ENCODE data around the gene RAB26. TPM values are rescaled to one million over a fixed set of nuclear protein-coding genes. Genes with fewer than 3 reads are reported as not detected.
"Not testable (repeated sequence)": the region's sequence is repeated elsewhere in the genome, so short reads cannot be mapped to it uniquely, and the experiment has no call there.

Gene RAB26
- total and polyA plus RNA-seq, 2 experiments from 2014 or later: 6.5 to 12.1 TPM

GRCh38 chr16:2129890-2130447, 18.5 kb upstream of the RAB26 start:
- not testable (repeated sequence) for H3K4me1 ChIP-seq (ENCODE audit: low read depth); H3K36me3 ChIP-seq; H3K27me3 ChIP-seq; DNase-seq (ENCODE audit: low read depth in 1 of 2, low spot score in 1 of 2); H3K9me3 ChIP-seq (ENCODE audit: low read depth); H3K4me3 ChIP-seq; H3K27ac ChIP-seq

DNA sequence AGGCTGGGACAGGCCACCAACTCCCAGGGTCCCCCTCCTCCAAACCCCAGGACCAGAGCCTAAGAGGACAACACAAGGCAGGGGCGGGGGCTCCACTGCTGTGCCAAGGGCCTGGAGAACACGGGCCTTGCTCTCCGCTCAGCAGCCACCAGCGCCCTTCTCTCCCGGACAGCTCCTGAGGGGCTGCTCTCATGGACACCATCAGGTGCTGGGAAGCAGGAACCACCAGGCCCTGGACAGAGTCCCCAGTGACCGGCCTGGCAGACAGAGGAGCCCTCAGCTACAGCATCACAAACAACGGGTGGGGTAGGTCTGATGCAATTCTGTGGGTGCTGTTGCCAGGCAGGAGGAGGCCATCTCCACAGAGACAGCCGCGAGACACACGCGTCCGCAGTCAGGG, 14.6 kb upstream of the RAB26 start:
- not testable (repeated sequence) for H3K4me1 ChIP-seq (ENCODE audit: low read depth); H3K27ac ChIP-seq; H3K36me3 ChIP-seq; H3K9me3 ChIP-seq (ENCODE audit: low read depth); DNase-seq (ENCODE audit: low read depth in 1 of 2, low spot score in 1 of 2); H3K27me3 ChIP-seq; H3K4me3 ChIP-seq

DNA sequence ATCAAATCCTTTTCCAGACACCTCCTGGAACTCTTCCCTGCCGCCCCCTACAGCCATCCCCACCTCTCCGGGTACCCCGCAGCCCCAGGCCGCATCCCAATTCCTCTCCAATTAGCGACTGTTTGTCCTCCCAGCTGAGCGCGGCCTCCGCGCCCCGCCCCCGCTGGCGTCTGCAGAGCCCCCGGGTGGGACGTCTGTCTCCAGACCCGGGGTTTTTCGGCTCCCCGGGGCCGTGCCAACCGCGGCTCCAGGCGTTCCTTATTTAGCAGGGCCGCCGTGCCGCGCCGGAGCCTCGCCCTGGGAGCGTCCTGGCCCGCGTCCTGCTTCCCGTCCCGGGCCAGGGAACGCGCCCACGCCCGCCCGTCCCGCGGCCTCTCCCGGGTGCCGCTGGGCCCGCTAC, 13.4 kb upstream of the RAB26 start:
- not testable (repeated sequence) for DNase-seq (ENCODE audit: low read depth in 1 of 2, low spot score in 1 of 2); H3K36me3 ChIP-seq; H3K4me1 ChIP-seq (ENCODE audit: low read depth); H3K9me3 ChIP-seq (ENCODE audit: low read depth); H3K27me3 ChIP-seq
- H3K27ac ChIP-seq: peak overlapping the region; percentile 54
- peak overlapping the region; percentile 58 for H3K4me3 ChIP-seq

DNA sequence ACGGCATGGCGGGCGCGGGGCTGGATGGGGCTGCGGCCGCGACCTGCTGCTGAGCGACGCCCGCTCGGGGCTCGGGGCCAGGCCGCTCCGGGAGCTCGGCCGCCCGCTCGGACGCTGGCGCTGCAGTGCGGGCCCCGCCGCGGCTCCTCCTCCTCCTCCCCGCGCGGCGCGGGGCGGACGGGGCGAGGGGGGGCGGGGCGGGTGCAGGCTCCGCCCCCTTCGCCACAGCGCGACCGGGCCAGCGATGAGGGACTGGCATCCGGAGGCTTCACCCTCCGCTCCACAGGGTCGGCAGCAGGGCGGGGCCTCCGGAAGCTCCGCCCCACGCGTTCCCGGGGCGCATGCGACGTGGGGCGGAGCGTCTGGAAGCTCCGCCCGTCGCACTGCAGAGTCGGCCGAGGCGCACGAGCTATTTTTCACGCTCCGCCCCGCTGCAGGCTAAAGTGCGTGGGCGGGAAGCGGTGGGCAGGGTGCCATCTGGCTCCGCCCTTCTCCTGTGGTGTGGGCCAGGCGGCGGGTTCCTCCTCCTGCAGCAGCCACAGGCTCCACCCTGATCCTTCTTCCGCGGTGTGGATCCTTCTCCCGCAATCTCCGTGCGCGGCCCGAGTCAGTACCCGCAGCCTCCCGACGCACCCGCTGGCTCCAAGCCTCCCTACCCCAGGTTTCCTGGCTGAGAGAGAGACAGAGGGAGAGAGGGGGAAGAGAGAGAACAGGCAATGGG, 12.5 kb upstream of the RAB26 start, which contains the start of gene PKD1:
PKD1 (minus strand) TSS at position 129 of the 721 bp plus-strand sequence. CDS start 209 bp downstream, outside the sequence.
- H3K9me3 ChIP-seq (ENCODE audit: low read depth); H3K4me1 ChIP-seq (ENCODE audit: low read depth); H3K27me3 ChIP-seq; H3K36me3 ChIP-seq: not testable (repeated sequence)
- peak within 1 kb of the TSS; percentile 58 for H3K4me3 ChIP-seq
- DNase-seq (ENCODE audit: low read depth in 1 of 2, low spot score in 1 of 2): peak; percentile 90 to 97
- peak within 1 kb of the TSS; percentile 68 for H3K27ac ChIP-seq

DNA sequence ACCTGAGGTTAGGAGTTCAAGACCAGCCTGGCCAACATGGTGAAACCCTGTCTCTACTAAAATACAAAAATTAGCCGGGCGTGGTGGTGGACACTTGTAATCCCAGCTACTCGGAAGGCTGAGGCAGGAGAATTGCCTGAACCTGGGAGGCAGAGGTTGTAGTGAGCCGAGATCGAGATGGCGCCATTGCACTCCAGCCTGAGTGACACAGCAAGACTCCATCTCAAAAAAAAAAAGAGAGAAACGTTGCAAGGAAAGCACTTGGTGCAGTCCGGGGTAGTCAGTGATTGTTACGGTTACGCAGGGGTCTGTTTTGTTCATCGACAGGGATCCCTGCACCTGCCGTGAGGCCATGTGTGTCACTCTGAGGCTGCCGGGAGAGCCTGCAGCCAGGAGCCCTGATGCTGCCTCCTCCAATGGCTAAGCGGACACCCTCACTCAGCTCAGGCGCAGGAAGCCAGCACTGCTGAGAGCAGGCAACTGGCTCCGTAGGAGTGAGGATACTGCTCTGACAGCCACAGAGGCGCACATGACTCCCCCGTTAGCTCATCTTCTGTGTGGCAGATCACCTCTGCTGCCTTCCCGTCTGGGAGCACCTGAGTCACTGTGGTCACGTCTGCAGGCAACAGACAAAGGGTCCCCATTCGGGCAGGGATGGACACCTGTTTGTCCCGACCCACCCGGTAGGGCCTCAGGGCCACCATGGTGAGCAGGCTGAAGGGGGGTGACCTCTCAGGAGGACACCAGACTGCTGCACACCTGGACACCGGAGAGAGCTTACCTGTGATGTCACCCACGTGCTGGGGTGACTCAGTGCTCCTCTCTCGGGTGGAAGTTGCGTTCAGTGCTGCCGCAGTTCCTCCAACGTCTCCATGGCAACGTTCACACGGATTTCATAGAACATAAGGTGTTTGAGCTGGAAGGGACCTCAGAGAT, 5.2 kb upstream of the RAB26 start:
- Histone ChIP-seq H3K36me3 (no peaks in the 10 kb centered on the region), H3K27me3 (no peaks in the 10 kb centered on the region), H3K4me1 (ENCODE audit: low read depth) (no peaks in the 10 kb centered on the region), H3K27ac (no peak overlapping the region), H3K4me3 (no peak overlapping the region), H3K9me3 (ENCODE audit: low read depth) (no peaks in the 10 kb centered on the region)
- no peak for DNase-seq (ENCODE audit: low read depth in 1 of 2, low spot score in 1 of 2)
- TF ChIP-seq, protein P1, sequence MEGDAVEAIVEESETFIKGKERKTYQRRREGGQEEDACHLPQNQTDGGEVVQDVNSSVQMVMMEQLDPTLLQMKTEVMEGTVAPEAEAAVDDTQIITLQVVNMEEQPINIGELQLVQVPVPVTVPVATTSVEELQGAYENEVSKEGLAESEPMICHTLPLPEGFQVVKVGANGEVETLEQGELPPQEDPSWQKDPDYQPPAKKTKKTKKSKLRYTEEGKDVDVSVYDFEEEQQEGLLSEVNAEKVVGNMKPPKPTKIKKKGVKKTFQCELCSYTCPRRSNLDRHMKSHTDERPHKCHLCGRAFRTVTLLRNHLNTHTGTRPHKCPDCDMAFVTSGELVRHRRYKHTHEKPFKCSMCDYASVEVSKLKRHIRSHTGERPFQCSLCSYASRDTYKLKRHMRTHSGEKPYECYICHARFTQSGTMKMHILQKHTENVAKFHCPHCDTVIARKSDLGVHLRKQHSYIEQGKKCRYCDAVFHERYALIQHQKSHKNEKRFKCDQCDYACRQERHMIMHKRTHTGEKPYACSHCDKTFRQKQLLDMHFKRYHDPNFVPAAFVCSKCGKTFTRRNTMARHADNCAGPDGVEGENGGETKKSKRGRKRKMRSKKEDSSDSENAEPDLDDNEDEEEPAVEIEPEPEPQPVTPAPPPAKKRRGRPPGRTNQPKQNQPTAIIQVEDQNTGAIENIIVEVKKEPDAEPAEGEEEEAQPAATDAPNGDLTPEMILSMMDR (IDR thresholded peaks at IDR 0.05; ENCODE audit: low read depth, low read length): no peak

DNA sequence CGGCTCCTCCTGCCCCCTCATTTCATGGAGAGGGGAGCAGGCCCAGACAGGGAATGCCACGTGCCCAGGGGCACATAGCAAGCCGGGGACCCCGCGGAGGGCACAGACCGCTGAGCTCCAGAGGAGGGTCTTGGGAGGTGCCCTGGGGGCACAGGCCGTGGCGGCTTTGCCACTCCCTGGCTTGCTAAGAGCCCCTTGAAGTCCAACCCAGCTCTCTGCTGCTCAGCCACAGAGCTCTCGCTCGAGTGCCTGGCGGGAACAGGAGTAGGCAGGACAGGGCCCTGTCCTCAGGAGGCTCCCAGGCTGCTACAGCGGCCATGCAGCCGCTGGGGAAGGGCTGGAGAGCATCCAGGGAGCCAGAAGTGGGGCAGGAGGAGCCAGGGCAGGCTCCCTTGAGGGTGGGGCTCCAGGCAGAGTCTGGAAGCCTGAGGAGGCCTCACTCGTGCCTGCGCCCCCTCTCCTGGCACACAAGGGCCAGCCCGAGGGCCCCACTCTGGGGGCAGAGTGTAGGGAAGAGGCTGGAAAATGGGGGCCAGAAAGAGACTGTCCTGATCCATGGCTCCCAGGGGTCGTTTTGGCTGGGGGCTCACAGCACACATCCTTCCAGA, 4.4 kb upstream of the RAB26 start:
- no peak for DNase-seq (ENCODE audit: low read depth in 1 of 2, low spot score in 1 of 2)

GRCh38 chr16:2145843-2146242, 2.6 kb upstream of the RAB26 start:
- Histone ChIP-seq H3K9me3 (ENCODE audit: low read depth) (no peaks in the 10 kb centered on the region), H3K27ac (no peak overlapping the region), H3K27me3 (no peaks in the 10 kb centered on the region), H3K4me1 (ENCODE audit: low read depth) (peaks cover 3% of the 10 kb centered on the region), H3K4me3 (no peak overlapping the region), H3K36me3 (no peaks in the 10 kb centered on the region)
- TF ChIP-seq, protein P1 (IDR thresholded peaks at IDR 0.05; ENCODE audit: low read depth, low read length): no peak
- no peak for DNase-seq (ENCODE audit: low read depth in 1 of 2, low spot score in 1 of 2)

More for the DNA sequence above, 4.4 kb upstream of the RAB26 start:
- TF ChIP-seq, protein P1 (IDR thresholded peaks at IDR 0.05; ENCODE audit: low read depth, low read length): no peak
- Histone ChIP-seq H3K36me3 (no peaks in the 10 kb centered on the region), H3K27me3 (no peaks in the 10 kb centered on the region), H3K9me3 (ENCODE audit: low read depth) (no peaks in the 10 kb centered on the region), H3K4me3 (no peak overlapping the region), H3K4me1 (ENCODE audit: low read depth) (no peaks in the 10 kb centered on the region), H3K27ac (no peak overlapping the region)

All from cardiac muscle cell (in vitro differentiated cells and primary cell).